Kasumi-1 (cell line): ENCODE measurements around the gene LONP1.

Experiments used
- DNase-seq, 2 experiments: peaks; one replicate each; lab custom pipeline; 2025; lab: John Stamatoyannopoulos, UW

Gene LONP1

GRCh38 chr19:5645409-5645808, 74.5 kb downstream of the LONP1 start:
- no peak for DNase-seq

DNA sequence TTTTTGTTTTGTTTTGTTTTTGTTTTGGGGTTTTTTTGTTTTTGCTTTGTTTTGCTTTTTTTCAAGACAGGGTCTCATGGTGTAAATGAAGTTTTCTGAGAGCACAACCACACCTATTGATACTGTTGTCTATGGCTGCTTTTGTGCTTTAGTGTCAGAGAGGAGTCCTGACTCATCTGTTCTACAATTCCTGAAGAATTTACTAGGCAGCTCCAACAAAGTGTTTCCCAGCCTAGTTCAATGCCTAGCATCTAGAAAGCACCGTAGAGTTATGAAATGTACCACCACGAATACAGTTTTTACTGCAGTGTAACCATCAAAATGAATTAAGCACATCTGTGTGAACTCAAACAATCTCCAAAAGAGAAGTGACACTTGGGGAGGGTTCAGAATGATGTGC, 75.9 kb downstream of the LONP1 start:
- DNase-seq = no peak

DNA sequence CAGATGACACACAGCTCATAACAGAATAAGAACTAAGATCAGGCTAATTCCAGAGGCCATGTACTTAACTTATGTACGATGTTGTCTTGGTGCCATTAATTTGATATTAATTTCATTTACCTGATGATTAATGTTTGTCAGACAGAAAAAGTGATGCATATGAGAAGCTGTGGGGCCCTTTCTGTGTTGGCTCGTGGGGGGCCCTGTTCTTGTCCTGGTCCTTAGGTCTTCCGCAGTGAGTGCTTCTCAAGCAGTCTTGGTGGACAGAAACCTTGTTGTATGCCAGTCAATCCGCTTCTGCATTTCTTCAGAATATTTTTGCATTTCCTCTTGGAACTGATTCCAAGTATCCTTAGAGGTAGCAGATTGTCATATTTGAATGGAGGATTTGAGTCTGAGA, 76.9 kb downstream of the LONP1 start:
- no peak for DNase-seq

DNA sequence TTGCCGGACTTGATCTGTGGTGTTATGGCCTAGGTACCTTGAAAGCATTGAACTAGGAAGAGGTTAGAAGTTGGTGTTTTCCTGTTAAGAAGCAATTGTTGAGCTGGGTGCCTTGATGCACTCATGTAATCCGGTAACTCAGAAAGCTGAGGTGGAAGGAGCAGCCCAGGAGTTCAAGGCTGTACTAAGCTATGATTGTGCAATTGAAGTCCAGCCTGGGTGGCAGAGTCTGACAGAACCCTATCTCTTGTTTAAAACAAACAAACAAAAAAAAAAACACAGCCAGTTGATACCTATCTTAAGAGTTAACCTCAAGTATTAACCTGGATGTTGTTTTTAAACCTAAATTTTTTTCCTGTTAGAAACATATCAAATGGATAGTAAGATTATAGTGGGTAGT, 77.7 kb downstream of the LONP1 start:
- no peak for DNase-seq
